ENCODE measurements around the gene SMIM28. TPM values are rescaled to one million over a fixed set of nuclear protein-coding genes. Genes with fewer than 3 reads are reported as not detected.

SMIM28 gene
- total and polyA plus RNA-seq, 2 of the 4 experiments (the other 2 are of a cell fraction): not detected

DNA sequence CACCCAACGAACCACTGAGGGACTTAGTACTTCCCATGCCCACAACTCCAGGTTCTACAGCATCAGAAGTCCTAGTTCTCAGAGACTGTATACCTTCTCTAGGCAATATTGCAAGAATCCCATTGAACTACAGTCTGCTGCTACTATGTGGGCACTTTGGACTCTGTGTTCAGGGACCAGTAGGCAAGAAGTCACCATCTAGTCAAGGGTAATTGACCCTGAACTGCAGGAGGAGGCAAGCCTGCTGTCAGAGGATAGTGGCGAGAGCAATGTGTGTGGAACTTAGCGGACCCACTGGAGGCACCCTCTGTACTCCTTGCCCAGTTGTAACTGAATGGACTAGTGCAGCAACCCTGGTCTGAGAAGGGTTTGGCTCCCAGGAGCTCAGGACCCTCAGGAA lies 42.1 kb downstream of the SMIM28 start:
- BruUV-seq (replicated peaks): no TSS peak
- no peaks in the 10 kb centered on the region for H3K4me1 ChIP-seq (ENCODE audit: control insufficient read depth, insufficient read depth, low read length)
- no peak overlapping the region for H3K14ac ChIP-seq (replicated peaks; ENCODE audit: low read depth, low read length)
- no peak overlapping the region for H2AK5ac ChIP-seq (ENCODE audit: low read depth, low read length)
- 100% methylated on average over 1 of the region's 3 CpGs; no CpG with 5 or more reads in 1 of the 2 experiments for WGBS, 2 experiments (ENCODE audit: extremely low coverage in 2 of 2, insufficient read length in 1 of 2)
- no peak overlapping the region for H3K27ac ChIP-seq (ENCODE audit: insufficient read depth, low read length)
- H4K20me1 ChIP-seq (ENCODE audit: insufficient read depth, low read length): no peaks in the 10 kb centered on the region; the same call in 1 of the 2 replicates
- ATAC-seq (ENCODE audit: low read depth) (no peak), DNase-seq (no peak)
- no peak overlapping the region for H3K23ac ChIP-seq (ENCODE audit: low read depth, low read length)
- H4K5ac ChIP-seq (ENCODE audit: low read depth, low read length): no peak overlapping the region
- no peak overlapping the region for H2BK5ac ChIP-seq (ENCODE audit: low read depth, low read length, poor library complexity, severe bottlenecking)
- dilution Hi-C loops (cut with HindIII; ENCODE audit: low sequenced_read_pairs, unreplicated experiment) (no loop called here), intact Hi-C loops (cut with micrococcal nuclease) (loop anchor here (10.0 kb wide), 1 partner anchor 275 kb away; no protein-coding TSS in a partner anchor), in situ Hi-C loops (cut with MboI; ENCODE audit: low sequenced_read_pairs) (loop anchor here (25.0 kb wide), 1 partner anchor 582 kb away; no protein-coding TSS in a partner anchor)
- no peaks in the 10 kb centered on the region for H3K9me3 ChIP-seq (ENCODE audit: control insufficient read depth, insufficient read depth, low read length)
- H2BK120ac ChIP-seq (ENCODE audit: low read depth, low read length): no peak overlapping the region
- no peak overlapping the region for H2AFZ ChIP-seq (replicated peaks; ENCODE audit: low read length, poor library complexity)
- no peak overlapping the region for H3K4me2 ChIP-seq (ENCODE audit: low read depth, low read length)
- H2BK20ac ChIP-seq (ENCODE audit: low read depth, low read length): no peak overlapping the region
- H2AK9ac ChIP-seq (replicated peaks; ENCODE audit: low read depth, low read length, poor library complexity): no peak overlapping the region
- no peak overlapping the region for H3K56ac ChIP-seq (ENCODE audit: extremely low read depth, insufficient read depth, low read length)
- peaks cover 13% of the 10 kb centered on the region for H3K36me3 ChIP-seq (ENCODE audit: control insufficient read depth, insufficient read depth, low read length)
- no peak overlapping the region for H3K4me3 ChIP-seq (ENCODE audit: insufficient read depth, low read depth, low read length)
- H3K9ac ChIP-seq (ENCODE audit: low read depth, low read length): no peak overlapping the region
- H3K9me1 ChIP-seq (ENCODE audit: insufficient read depth, low read length): peaks cover 2% of the 10 kb centered on the region; the same call in 1 of the 2 replicates
- POLR2A ChIA-PET (ENCODE audit: unreplicated experiment): interaction anchor here (0.6 kb wide), 1 partner anchor 17 kb away, joined by 3 read pairs; no protein-coding TSS in a partner anchor
- no peaks in the 10 kb centered on the region for H3K79me1 ChIP-seq (ENCODE audit: low read depth in 1 of 2, low read length in 2 of 2)
- H3K27me3 ChIP-seq (ENCODE audit: control insufficient read depth, insufficient read depth, low read length): no peaks in the 10 kb centered on the region
- no peak overlapping the region for H2BK15ac ChIP-seq (ENCODE audit: low read depth, low read length)
- H4K8ac ChIP-seq (ENCODE audit: low read depth in 2 of 2, low read length in 2 of 2): no peak overlapping the region
- CTCF ChIA-PET: interaction anchor here (1.6 kb wide), 1 partner anchor 90 kb away, joined by 3 read pairs; no protein-coding TSS in a partner anchor
- H4K91ac ChIP-seq (ENCODE audit: insufficient read depth, low read depth, low read length): no peak overlapping the region
- no peak overlapping the region for H3K4ac ChIP-seq (ENCODE audit: low read depth, low read length)
- TF ChIP-seq MXI1 (IDR thresholded peaks at IDR 0.05; ENCODE audit: borderline replicate concordance, low read depth, low read length) (no peak), CEBPB (IDR thresholded peaks at IDR 0.05; ENCODE audit: low read depth, low read length) (no peak), BHLHE40 (IDR thresholded peaks at IDR 0.05; ENCODE audit: low read depth, low read length) (no peak), RAD21 (IDR thresholded peaks at IDR 0.05; ENCODE audit: low read length) (no peak), FOS (IDR thresholded peaks at IDR 0.05; ENCODE audit: low read depth, low read length) (no peak), NFE2L2 (IDR thresholded peaks at IDR 0.05; ENCODE audit: low read depth, low read length) (no peak), RCOR1 (IDR thresholded peaks at IDR 0.05; ENCODE audit: insufficient replicate concordance, low read length) (no peak), RFX5 (IDR thresholded peaks at IDR 0.05; ENCODE audit: low read depth, low read length) (no peak), MAFK (IDR thresholded peaks at IDR 0.05; ENCODE audit: low read depth, low read length) (no peak), SMC3 (IDR thresholded peaks at IDR 0.05; ENCODE audit: low read depth, low read length) (no peak), MAZ (IDR thresholded peaks at IDR 0.05; ENCODE audit: borderline replicate concordance, low read depth, low read length) (no peak), CHD1 (IDR thresholded peaks at IDR 0.05; ENCODE audit: low read depth, low read length) (no peak), POLR2A (IDR thresholded peaks at IDR 0.05; ENCODE audit: low read depth, low read length) (no peak)
- TF ChIP-seq, protein P1, sequence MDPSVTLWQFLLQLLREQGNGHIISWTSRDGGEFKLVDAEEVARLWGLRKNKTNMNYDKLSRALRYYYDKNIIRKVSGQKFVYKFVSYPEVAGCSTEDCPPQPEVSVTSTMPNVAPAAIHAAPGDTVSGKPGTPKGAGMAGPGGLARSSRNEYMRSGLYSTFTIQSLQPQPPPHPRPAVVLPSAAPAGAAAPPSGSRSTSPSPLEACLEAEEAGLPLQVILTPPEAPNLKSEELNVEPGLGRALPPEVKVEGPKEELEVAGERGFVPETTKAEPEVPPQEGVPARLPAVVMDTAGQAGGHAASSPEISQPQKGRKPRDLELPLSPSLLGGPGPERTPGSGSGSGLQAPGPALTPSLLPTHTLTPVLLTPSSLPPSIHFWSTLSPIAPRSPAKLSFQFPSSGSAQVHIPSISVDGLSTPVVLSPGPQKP (IDR thresholded peaks at IDR 0.05; ENCODE audit: borderline replicate concordance, low read depth, low read length): no peak
- TF ChIP-seq, protein P2, sequence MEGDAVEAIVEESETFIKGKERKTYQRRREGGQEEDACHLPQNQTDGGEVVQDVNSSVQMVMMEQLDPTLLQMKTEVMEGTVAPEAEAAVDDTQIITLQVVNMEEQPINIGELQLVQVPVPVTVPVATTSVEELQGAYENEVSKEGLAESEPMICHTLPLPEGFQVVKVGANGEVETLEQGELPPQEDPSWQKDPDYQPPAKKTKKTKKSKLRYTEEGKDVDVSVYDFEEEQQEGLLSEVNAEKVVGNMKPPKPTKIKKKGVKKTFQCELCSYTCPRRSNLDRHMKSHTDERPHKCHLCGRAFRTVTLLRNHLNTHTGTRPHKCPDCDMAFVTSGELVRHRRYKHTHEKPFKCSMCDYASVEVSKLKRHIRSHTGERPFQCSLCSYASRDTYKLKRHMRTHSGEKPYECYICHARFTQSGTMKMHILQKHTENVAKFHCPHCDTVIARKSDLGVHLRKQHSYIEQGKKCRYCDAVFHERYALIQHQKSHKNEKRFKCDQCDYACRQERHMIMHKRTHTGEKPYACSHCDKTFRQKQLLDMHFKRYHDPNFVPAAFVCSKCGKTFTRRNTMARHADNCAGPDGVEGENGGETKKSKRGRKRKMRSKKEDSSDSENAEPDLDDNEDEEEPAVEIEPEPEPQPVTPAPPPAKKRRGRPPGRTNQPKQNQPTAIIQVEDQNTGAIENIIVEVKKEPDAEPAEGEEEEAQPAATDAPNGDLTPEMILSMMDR (conservative IDR thresholded peaks at IDR 0.05; ENCODE audit: low read depth, low read length): no peak
- TF ChIP-seq, protein P3, sequence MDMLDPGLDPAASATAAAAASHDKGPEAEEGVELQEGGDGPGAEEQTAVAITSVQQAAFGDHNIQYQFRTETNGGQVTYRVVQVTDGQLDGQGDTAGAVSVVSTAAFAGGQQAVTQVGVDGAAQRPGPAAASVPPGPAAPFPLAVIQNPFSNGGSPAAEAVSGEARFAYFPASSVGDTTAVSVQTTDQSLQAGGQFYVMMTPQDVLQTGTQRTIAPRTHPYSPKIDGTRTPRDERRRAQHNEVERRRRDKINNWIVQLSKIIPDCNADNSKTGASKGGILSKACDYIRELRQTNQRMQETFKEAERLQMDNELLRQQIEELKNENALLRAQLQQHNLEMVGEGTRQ (IDR thresholded peaks at IDR 0.05; ENCODE audit: low read depth, low read length): no peak
- H3K18ac ChIP-seq (ENCODE audit: low read depth, low read length): no peak overlapping the region
